ENCODE results near the gene NEU3.
A peak's percentile ranks its signal among the peaks of the same experiment; 100 is the strongest.
"Not testable (repeated sequence)": the region's sequence is repeated elsewhere in the genome, so short reads cannot be mapped to it uniquely, and the experiment has no call there.

The NEU3 gene

GRCh38 chr11:74988541-74989259 lies at the start of gene NEU3:
Gene NEU3 (plus strand): TSS chr11:74988933. CDS start chr11:74989061, 128 bp downstream.
- Mint-ChIP-seq H3K27ac (peak within 1 kb of the TSS; percentile 91), H3K4me3 (peak within 1 kb of the TSS; percentile 100), H3K9me3 (no peaks in the 10 kb centered on the region), H3K27me3 (no peaks in the 10 kb centered on the region), H3K36me3 (no peaks in the 10 kb centered on the region), H3K4me1 (peaks cover 37% of the 10 kb centered on the region)
- peak; percentile 96 for ATAC-seq

- ATAC-seq = no peak
- Mint-ChIP-seq H3K9me3 (no peaks in the 10 kb centered on the region), H3K36me3 (peaks cover 67% of the 10 kb centered on the region), H3K4me3 (no peak overlapping the region), H3K27ac (no peak overlapping the region), H3K27me3 (no peaks in the 10 kb centered on the region), H3K4me1 (peaks cover 47% of the 10 kb centered on the region)
Observed at GRCh38 chr11:74941492-74941891, 47.2 kb upstream of the NEU3 start.

- Mint-ChIP-seq H3K27ac (peak overlapping the region; percentile 36), H3K9me3 (no peaks in the 10 kb centered on the region), H3K36me3 (peaks cover 62% of the 10 kb centered on the region), H3K4me1 (peaks cover 54% of the 10 kb centered on the region), H3K27me3 (no peaks in the 10 kb centered on the region), H3K4me3 (no peak overlapping the region)
- ATAC-seq = no peak
Observed at GRCh38 chr11:74942073-74942759, 46.5 kb upstream of the NEU3 start.

GRCh38 chr11:74948546-74948897 lies 40.2 kb upstream of the NEU3 start:
- Mint-ChIP-seq H3K4me3 (peak overlapping the region; percentile 94), H3K9me3 (no peaks in the 10 kb centered on the region), H3K4me1 (peaks cover 74% of the 10 kb centered on the region), H3K27ac (peak overlapping the region; percentile 95), H3K36me3 (peaks cover 27% of the 10 kb centered on the region), H3K27me3 (no peaks in the 10 kb centered on the region)
- peak; percentile 18 for ATAC-seq

GRCh38 chr11:74948898-74949752 lies 39.6 kb upstream of the NEU3 start, which contains the start of the genes SPCS2 and XRRA1:
Gene SPCS2 (plus strand): TSS chr11:74949266. CDS start chr11:74949286, 20 bp downstream.
Gene XRRA1 (minus strand): TSS chr11:74949091. CDS start chr11:74940878, 8,213 bp downstream.
- Mint-ChIP-seq H3K27me3 (no peaks in the 10 kb centered on the region), H3K4me3 (peak within 1 kb of the TSS; percentile 94), H3K4me1 (peaks cover 76% of the 10 kb centered on the region), H3K36me3 (peaks cover 28% of the 10 kb centered on the region), H3K9me3 (no peaks in the 10 kb centered on the region), H3K27ac (peak within 1 kb of the TSS; percentile 95)
- ATAC-seq = peak; percentile 98

- Mint-ChIP-seq H3K9me3 (no peaks in the 10 kb centered on the region), H3K4me3 (peak overlapping the region; percentile 94), H3K4me1 (peaks cover 81% of the 10 kb centered on the region), H3K27me3 (no peaks in the 10 kb centered on the region), H3K36me3 (peaks cover 30% of the 10 kb centered on the region), H3K27ac (peak overlapping the region; percentile 95)
- ATAC-seq = no peak
Observed at GRCh38 chr11:74949753-74950137, 39.0 kb upstream of the NEU3 start.

GRCh38 chr11:74950374-74950969 lies 38.3 kb upstream of the NEU3 start:
- H3K4me1 Mint-ChIP-seq = peaks cover 78% of the 10 kb centered on the region

GRCh38 chr11:74951226-74951625 lies 37.5 kb upstream of the NEU3 start:
- Mint-ChIP-seq H3K4me3 (peak overlapping the region; percentile 94), H3K27me3 (no peaks in the 10 kb centered on the region), H3K4me1 (peaks cover 78% of the 10 kb centered on the region), H3K27ac (peak overlapping the region; percentile 95), H3K9me3 (no peaks in the 10 kb centered on the region), H3K36me3 (peaks cover 32% of the 10 kb centered on the region)
- ATAC-seq = no peak

More at GRCh38 chr11:74950374-74950969, 38.3 kb upstream of the NEU3 start:
- no peak for ATAC-seq
- Mint-ChIP-seq H3K9me3 (no peaks in the 10 kb centered on the region), H3K27ac (peak overlapping the region; percentile 95), H3K36me3 (peaks cover 28% of the 10 kb centered on the region), H3K27me3 (no peaks in the 10 kb centered on the region), H3K4me3 (peak overlapping the region; percentile 94)

- no peak for ATAC-seq
- H3K4me1 Mint-ChIP-seq = peaks cover 82% of the 10 kb centered on the region
- peaks cover 40% of the 10 kb centered on the region for H3K36me3 Mint-ChIP-seq
- H3K9me3 Mint-ChIP-seq = no peaks in the 10 kb centered on the region
- H3K27me3 Mint-ChIP-seq = no peaks in the 10 kb centered on the region
- peak overlapping the region; percentile 95 for H3K27ac Mint-ChIP-seq
- no peak overlapping the region for H3K4me3 Mint-ChIP-seq
Observed at GRCh38 chr11:74952752-74953151, 36.0 kb upstream of the NEU3 start.

- Mint-ChIP-seq H3K4me1 (peaks cover 86% of the 10 kb centered on the region), H3K36me3 (peaks cover 43% of the 10 kb centered on the region), H3K27ac (peak overlapping the region; percentile 70), H3K9me3 (no peaks in the 10 kb centered on the region), H3K4me3 (no peak overlapping the region), H3K27me3 (no peaks in the 10 kb centered on the region)
- no peak for ATAC-seq
Observed at GRCh38 chr11:74953451-74953850, 35.3 kb upstream of the NEU3 start.

- Mint-ChIP-seq H3K4me3 (peak overlapping the region; percentile 35), H3K27me3 (no peaks in the 10 kb centered on the region), H3K9me3 (no peaks in the 10 kb centered on the region), H3K27ac (peak overlapping the region; percentile 70), H3K4me1 (peaks cover 93% of the 10 kb centered on the region), H3K36me3 (peaks cover 48% of the 10 kb centered on the region)
- no peak for ATAC-seq
Observed at GRCh38 chr11:74954199-74954598, 34.5 kb upstream of the NEU3 start.

GRCh38 chr11:74956397-74957015 lies 32.2 kb upstream of the NEU3 start:
- peaks cover 51% of the 10 kb centered on the region for H3K36me3 Mint-ChIP-seq
- H3K4me1 Mint-ChIP-seq = peaks cover 89% of the 10 kb centered on the region
- H3K27ac Mint-ChIP-seq = peak overlapping the region; percentile 9
- no peak for ATAC-seq
- H3K27me3 Mint-ChIP-seq = no peaks in the 10 kb centered on the region
- no peaks in the 10 kb centered on the region for H3K9me3 Mint-ChIP-seq
- no peak overlapping the region for H3K4me3 Mint-ChIP-seq

- H3K27me3 Mint-ChIP-seq = no peaks in the 10 kb centered on the region
- H3K27ac Mint-ChIP-seq = no peak overlapping the region
- no peak overlapping the region for H3K4me3 Mint-ChIP-seq
- no peaks in the 10 kb centered on the region for H3K9me3 Mint-ChIP-seq
- H3K36me3 Mint-ChIP-seq = peaks cover 54% of the 10 kb centered on the region
- H3K4me1 Mint-ChIP-seq = peaks cover 89% of the 10 kb centered on the region
- ATAC-seq = no peak
Observed at GRCh38 chr11:74957937-74958629, 30.6 kb upstream of the NEU3 start.

GRCh38 chr11:74960128-74960527 lies 28.6 kb upstream of the NEU3 start:
- peaks cover 83% of the 10 kb centered on the region for H3K4me1 Mint-ChIP-seq
- H3K4me3 Mint-ChIP-seq, H3K27me3 Mint-ChIP-seq, H3K9me3 Mint-ChIP-seq, ATAC-seq: not testable (repeated sequence)
- peak overlapping the region; percentile 8 for H3K27ac Mint-ChIP-seq
- H3K36me3 Mint-ChIP-seq = peaks cover 56% of the 10 kb centered on the region

Data from stimulated activated memory B cell treated with anti-CD40 and anti-IgM and Interleukin-4, amounts not matched to agents 10 μg/mL and 1 μg/mL and 100 μg/mL, for 72 hours (primary cell).